ENCODE measurements around the gene TMC4.
"Not testable (repeated sequence)": the region's sequence is repeated elsewhere in the genome, so short reads cannot be mapped to it uniquely, and the experiment has no call there.

The TMC4 gene

GRCh38 chr19:54193011-54193410, 20.1 kb upstream of the TMC4 start:
- H3K36me3 Mint-ChIP-seq: peaks cover 12 to 28% of the 10 kb centered on the region in 2 donors
- no peak for ATAC-seq (replicated peaks)

GRCh38 chr19:54191811-54192453, 19.0 kb upstream of the TMC4 start:
- Mint-ChIP-seq H3K4me3 (peak overlapping the region; percentile 91 to 96), H3K36me3 (peaks cover 18 to 29% of the 10 kb centered on the region in 2 donors), H3K27ac (peak overlapping the region; percentile 84), H3K4me1 (peaks cover 20 to 41% of the 10 kb centered on the region in 2 donors), H3K9me3 (no peaks in the 10 kb centered on the region), H3K27me3 (no peaks in the 10 kb centered on the region)
- DNase-seq (no peak), ATAC-seq (replicated peaks) (no peak)

More at GRCh38 chr19:54193011-54193410, 20.1 kb upstream of the TMC4 start:
- Mint-ChIP-seq H3K27ac (no peak overlapping the region), H3K27me3 (no peaks in the 10 kb centered on the region), H3K4me3 (peak overlapping the region in 1 of 2 donors; percentile 46), H3K9me3 (no peaks in the 10 kb centered on the region), H3K4me1 (peaks cover 13 to 30% of the 10 kb centered on the region in 2 donors)
- no peak for DNase-seq

- Mint-ChIP-seq H3K27me3 (no peaks in the 10 kb centered on the region), H3K9me3 (no peaks in the 10 kb centered on the region), H3K36me3 (peaks cover 24 to 36% of the 10 kb centered on the region in 2 donors), H3K4me3 (peak within 1 kb of the TSS; percentile 91 to 96), H3K4me1 (peaks cover 23 to 47% of the 10 kb centered on the region in 2 donors), H3K27ac (peak within 1 kb of the TSS; percentile 99)
- DNase-seq (no peak), ATAC-seq (replicated peaks) (peak; percentile 36)
Measured at GRCh38 chr19:54191011-54191810, 18.3 kb upstream of the TMC4 start, which contains the start of gene TSEN34. TSS of gene TSEN34 (plus strand) at chr19:54191308. CDS start at chr19:54191365, 57 bp downstream.

- ATAC-seq (replicated peaks): peak; percentile 69 to 70
- no peaks in the 10 kb centered on the region for H3K27me3 Mint-ChIP-seq
- peak overlapping the region; percentile 91 to 96 for H3K4me3 Mint-ChIP-seq
- peak; percentile 100 for DNase-seq
- H3K4me1 Mint-ChIP-seq: peaks cover 23 to 47% of the 10 kb centered on the region in 2 donors
- H3K27ac Mint-ChIP-seq: peak overlapping the region; percentile 99
- H3K36me3 Mint-ChIP-seq: peaks cover 23 to 35% of the 10 kb centered on the region in 2 donors
- no peaks in the 10 kb centered on the region for H3K9me3 Mint-ChIP-seq
Measured at GRCh38 chr19:54190503-54191010, 17.6 kb upstream of the TMC4 start.

- Mint-ChIP-seq H3K36me3 (peaks cover 23 to 33% of the 10 kb centered on the region in 2 donors), H3K9me3 (no peaks in the 10 kb centered on the region), H3K4me3 (peak overlapping the region; percentile 91 to 96), H3K27me3 (no peaks in the 10 kb centered on the region), H3K4me1 (peaks cover 23 to 47% of the 10 kb centered on the region in 2 donors), H3K27ac (peak overlapping the region; percentile 99)
- peak; percentile 100 for DNase-seq
- peak; percentile 61 to 65 for ATAC-seq (replicated peaks)
Measured at GRCh38 chr19:54189735-54190502, 17.0 kb upstream of the TMC4 start.

- Mint-ChIP-seq H3K4me3 (peak within 1 kb of the TSS; percentile 91 to 96), H3K4me1 (peaks cover 23 to 47% of the 10 kb centered on the region in 2 donors), H3K27ac (peak within 1 kb of the TSS; percentile 99), H3K36me3 (peaks cover 25 to 33% of the 10 kb centered on the region in 2 donors), H3K9me3 (no peaks in the 10 kb centered on the region), H3K27me3 (no peaks in the 10 kb centered on the region)
- DNase-seq (no peak), ATAC-seq (replicated peaks) (peak; percentile 19 to 40)
Measured at GRCh38 chr19:54189145-54189734, 16.3 kb upstream of the TMC4 start, which contains the start of gene MBOAT7. TSS of gene MBOAT7 (minus strand) at chr19:54189580. CDS start at chr19:54188508, 1,072 bp downstream.

GRCh38 chr19:54188215-54188871, 15.4 kb upstream of the TMC4 start:
- Mint-ChIP-seq H3K4me3 (peak overlapping the region; percentile 91 to 96), H3K36me3 (peaks cover 29 to 37% of the 10 kb centered on the region in 2 donors), H3K27me3 (no peaks in the 10 kb centered on the region), H3K4me1 (peaks cover 23 to 46% of the 10 kb centered on the region in 2 donors), H3K27ac (peak overlapping the region; percentile 81), H3K9me3 (no peaks in the 10 kb centered on the region)
- DNase-seq (no peak), ATAC-seq (replicated peaks) (no peak)

GRCh38 chr19:54186934-54187381, 14.0 kb upstream of the TMC4 start:
- DNase-seq (no peak), ATAC-seq (replicated peaks) (no peak)
- Mint-ChIP-seq H3K9me3 (no peaks in the 10 kb centered on the region), H3K4me1 (peaks cover 16 to 33% of the 10 kb centered on the region in 2 donors), H3K4me3 (peak overlapping the region; percentile 31 to 91), H3K36me3 (peaks cover 25 to 35% of the 10 kb centered on the region in 2 donors), H3K27ac (peak overlapping the region; percentile 77), H3K27me3 (no peaks in the 10 kb centered on the region)

GRCh38 chr19:54186351-54186750, 13.4 kb upstream of the TMC4 start:
- peaks cover 12 to 26% of the 10 kb centered on the region in 2 donors for H3K4me1 Mint-ChIP-seq
- H3K4me3 Mint-ChIP-seq: no peak overlapping the region
- no peaks in the 10 kb centered on the region for H3K9me3 Mint-ChIP-seq
- peaks cover 24 to 30% of the 10 kb centered on the region in 2 donors for H3K36me3 Mint-ChIP-seq
- no peaks in the 10 kb centered on the region for H3K27me3 Mint-ChIP-seq
- no peak for DNase-seq
- no peak for ATAC-seq (replicated peaks)
- H3K27ac Mint-ChIP-seq: no peak overlapping the region

- Mint-ChIP-seq H3K9me3 (no peaks in the 10 kb centered on the region), H3K4me3 (no peak overlapping the region), H3K36me3 (peaks cover 36 to 54% of the 10 kb centered on the region in 2 donors), H3K4me1 (peaks cover 12 to 29% of the 10 kb centered on the region in 2 donors), H3K27ac (no peak overlapping the region), H3K27me3 (no peaks in the 10 kb centered on the region)
- ATAC-seq (replicated peaks) (no peak), DNase-seq (no peak)
Measured at GRCh38 chr19:54183431-54183830, 10.5 kb upstream of the TMC4 start.

GRCh38 chr19:54181894-54182293, 8.9 kb upstream of the TMC4 start:
- not testable (repeated sequence) for H3K27ac Mint-ChIP-seq; H3K4me3 Mint-ChIP-seq; DNase-seq; H3K9me3 Mint-ChIP-seq; H3K27me3 Mint-ChIP-seq; ATAC-seq (replicated peaks)
- peaks cover 2 to 14% of the 10 kb centered on the region in 2 donors for H3K4me1 Mint-ChIP-seq
- H3K36me3 Mint-ChIP-seq: peaks cover 33 to 53% of the 10 kb centered on the region in 2 donors

GRCh38 chr19:54180691-54181091, 7.7 kb upstream of the TMC4 start:
- ATAC-seq (replicated peaks): no peak
- Mint-ChIP-seq H3K36me3 (peaks cover 31 to 52% of the 10 kb centered on the region in 2 donors), H3K27ac (no peak overlapping the region), H3K4me1 (peaks cover 0 to 8% of the 10 kb centered on the region in 2 donors), H3K9me3 (no peaks in the 10 kb centered on the region), H3K4me3 (no peak overlapping the region), H3K27me3 (no peaks in the 10 kb centered on the region)
- no peak for DNase-seq

GRCh38 chr19:54179921-54180461, 7.0 kb upstream of the TMC4 start:
- H3K27me3 Mint-ChIP-seq: no peaks in the 10 kb centered on the region
- ATAC-seq (replicated peaks) (peak; percentile 54 to 56), DNase-seq (no peak)
- H3K4me3 Mint-ChIP-seq: no peak overlapping the region
- H3K4me1 Mint-ChIP-seq: peaks cover 2 to 11% of the 10 kb centered on the region in 2 donors
- no peak overlapping the region for H3K27ac Mint-ChIP-seq
- H3K36me3 Mint-ChIP-seq: peaks cover 28 to 54% of the 10 kb centered on the region in 2 donors
- no peaks in the 10 kb centered on the region for H3K9me3 Mint-ChIP-seq

Data from stimulated activated naive B cell treated with anti-CD40 and anti-IgM and Interleukin-4, amounts not matched to agents 10 μg/mL and 1 μg/mL and 100 μg/mL, for 72 hours (primary cell).